ENCODE results near the gene CCR7. TPM values are rescaled to one million over a fixed set of nuclear protein-coding genes. Genes with fewer than 3 reads are reported as not detected.

CCR7 gene
- total RNA-seq, 2 donors from 2014 or later: 0.53 TPM; not detected in 1

- H3K36me3 Mint-ChIP-seq (ENCODE audit: low read depth): no peaks in the 10 kb centered on the region
- Histone ChIP-seq H3K36me3 (ENCODE audit: control insufficient read depth, insufficient read depth, low read length) (no peaks in the 10 kb centered on the region), H3K27ac (ENCODE audit: low read depth, low read length) (no peak overlapping the region), H3K9ac (ENCODE audit: extremely low read depth, low read length, poor library complexity, severe bottlenecking) (no peak overlapping the region), H3K4me1 (ENCODE audit: control insufficient read depth, insufficient read depth, low read length) (no peaks in the 10 kb centered on the region), H3K9me3 (ENCODE audit: control insufficient read depth, low read length) (peaks cover 10% of the 10 kb centered on the region), H3K4me3 (ENCODE audit: low read length) (no peak overlapping the region), H3K27me3 (ENCODE audit: control insufficient read depth, insufficient read depth, low read length, poor library complexity, severe bottlenecking) (no peaks in the 10 kb centered on the region)
- H3K4me1 Mint-ChIP-seq: peaks cover 19% of the 10 kb centered on the region
- H3K27ac Mint-ChIP-seq: no peak overlapping the region
- TF ChIP-seq CTCF (conservative IDR thresholded peaks at IDR 0.05): peak; percentile 63
- peak; percentile 68 for DNase-seq
- no peak overlapping the region for H3K4me3 Mint-ChIP-seq
- H3K27me3 Mint-ChIP-seq (ENCODE audit: insufficient read depth): peaks cover 11% of the 10 kb centered on the region
- peaks cover 6% of the 10 kb centered on the region for H3K9me3 Mint-ChIP-seq
- WGBS, 2 experiments (ENCODE audit: insufficient coverage in 1 of 2, insufficient read length in 1 of 2): 78 to 84% methylated on average over 8 of the region's 8 CpGs
Observed at GRCh38 chr17:40561871-40562611, 3.2 kb downstream of the CCR7 start.

- no peak overlapping the region for H3K4me3 ChIP-seq (ENCODE audit: low read length)
- H3K27ac Mint-ChIP-seq: no peak overlapping the region
- H3K9me3 Mint-ChIP-seq: peaks cover 1% of the 10 kb centered on the region
- TF ChIP-seq CTCF (conservative IDR thresholded peaks at IDR 0.05): no peak
- no peaks in the 10 kb centered on the region for H3K4me1 ChIP-seq (ENCODE audit: control insufficient read depth, insufficient read depth, low read length)
- H3K27ac ChIP-seq (ENCODE audit: low read depth, low read length): no peak overlapping the region
- 91% methylated on average over 3 of the region's 3 CpGs; no CpG with 5 or more reads in 1 of the 2 experiments for WGBS, 2 experiments (ENCODE audit: insufficient coverage in 1 of 2, insufficient read length in 1 of 2)
- H3K27me3 ChIP-seq (ENCODE audit: control insufficient read depth, insufficient read depth, low read length, poor library complexity, severe bottlenecking): no peaks in the 10 kb centered on the region
- H3K27me3 Mint-ChIP-seq (ENCODE audit: insufficient read depth): peaks cover 11% of the 10 kb centered on the region
- no peak overlapping the region for H3K9ac ChIP-seq (ENCODE audit: extremely low read depth, low read length, poor library complexity, severe bottlenecking)
- peaks cover 4% of the 10 kb centered on the region for H3K9me3 ChIP-seq (ENCODE audit: control insufficient read depth, low read length)
- peaks cover 19% of the 10 kb centered on the region for H3K4me1 Mint-ChIP-seq
- H3K4me3 Mint-ChIP-seq: no peak overlapping the region
- no peak for DNase-seq
- no peaks in the 10 kb centered on the region for H3K36me3 ChIP-seq (ENCODE audit: control insufficient read depth, insufficient read depth, low read length)
- H3K36me3 Mint-ChIP-seq (ENCODE audit: low read depth): no peaks in the 10 kb centered on the region
Observed at GRCh38 chr17:40561294-40561870, 3.9 kb downstream of the CCR7 start.

- TF ChIP-seq CTCF (conservative IDR thresholded peaks at IDR 0.05): no peak
- H3K4me1 Mint-ChIP-seq: peaks cover 19% of the 10 kb centered on the region
- Histone ChIP-seq H3K27me3 (ENCODE audit: control insufficient read depth, insufficient read depth, low read length, poor library complexity, severe bottlenecking) (no peaks in the 10 kb centered on the region), H3K36me3 (ENCODE audit: control insufficient read depth, insufficient read depth, low read length) (no peaks in the 10 kb centered on the region), H3K9me3 (ENCODE audit: control insufficient read depth, low read length) (no peaks in the 10 kb centered on the region), H3K4me3 (ENCODE audit: low read length) (no peak overlapping the region), H3K27ac (ENCODE audit: low read depth, low read length) (no peak overlapping the region), H3K4me1 (ENCODE audit: control insufficient read depth, insufficient read depth, low read length) (no peaks in the 10 kb centered on the region), H3K9ac (ENCODE audit: extremely low read depth, low read length, poor library complexity, severe bottlenecking) (no peak overlapping the region)
- 86 to 87% methylated on average over 20 to 24 of the region's 24 CpGs for WGBS, 2 experiments (ENCODE audit: insufficient coverage in 1 of 2, insufficient read length in 1 of 2)
- peaks cover 11% of the 10 kb centered on the region for H3K27me3 Mint-ChIP-seq (ENCODE audit: insufficient read depth)
- DNase-seq: no peak
- no peak overlapping the region for H3K4me3 Mint-ChIP-seq
- no peaks in the 10 kb centered on the region for H3K36me3 Mint-ChIP-seq (ENCODE audit: low read depth)
- H3K27ac Mint-ChIP-seq: no peak overlapping the region
- H3K9me3 Mint-ChIP-seq: no peaks in the 10 kb centered on the region
Observed at GRCh38 chr17:40560592-40561293, 4.5 kb downstream of the CCR7 start.

Measured in endodermal cell (in vitro differentiated cells).